DND-41 (cell line): ENCODE results near the gene HOATZ.

ENCODE experiments used
- ATAC-seq: fragments of 200-7000 bp; cut with Tn5 transposase; 3 replicates; pipeline ENCODE4 v1.9.1; 2021; ENCODE audit warnings: low read depth; ENCODE audit not compliant: insufficient read depth
- DNase-seq: peaks from one replicate; pipeline ENCODE4 v3.0.0-alpha.2; 2020
- H2AFZ ChIP-seq: 2 replicates; pipeline ENCODE4 v1.6.0; 2012; ENCODE audit warnings: low read depth, low read length
- H3K27ac ChIP-seq: 2 replicates; pipeline ENCODE4 v1.5.1; 2012; ENCODE audit warnings: low read length, inconsistent platforms
- H3K27me3 ChIP-seq: fragments of 200-600 bp; sonication (generic); 2 replicates; pipeline ENCODE4 v1.6.0; 2012; ENCODE audit warnings: low read length, mild to moderate bottlenecking, inconsistent platforms; ENCODE audit not compliant: insufficient read depth, poor library complexity
- H3K36me3 ChIP-seq: 2 replicates; pipeline ENCODE4 v1.5.1; 2012; ENCODE audit warnings: low read length, inconsistent platforms; ENCODE audit not compliant: insufficient read depth
- H3K4me1 ChIP-seq: 2 replicates; pipeline ENCODE4 v1.5.1; 2012; ENCODE audit warnings: mild to moderate bottlenecking, low read length; ENCODE audit not compliant: insufficient read depth
- H3K4me2 ChIP-seq: 2 replicates; pipeline ENCODE4 v1.6.0; 2012; ENCODE audit warnings: mild to moderate bottlenecking, moderate library complexity, low read length, inconsistent platforms; ENCODE audit not compliant: insufficient read depth
- H3K4me3 ChIP-seq, 2 experiments: fragments of 200-600 bp in 1 of 2; shearing (Covaris generic) in 1 of 2; 2 replicates each; pipeline ENCODE4 v1.5.1; 2012 to 2016; ENCODE audit warnings: inconsistent platforms in 2 of 2, low read length in 2 of 2, mild to moderate bottlenecking in 2 of 2, low read depth in 1 of 2, moderate library complexity in 1 of 2
- H3K79me2 ChIP-seq: 2 replicates; pipeline ENCODE4 v1.6.0; 2012; ENCODE audit warnings: low read length, inconsistent platforms; ENCODE audit not compliant: insufficient read depth
- H3K9ac ChIP-seq: 2 replicates; pipeline ENCODE4 v1.6.0; 2012; ENCODE audit warnings: low read depth, mild to moderate bottlenecking, inconsistent platforms, low read length, moderate library complexity
- H3K9me3 ChIP-seq: 2 replicates; pipeline ENCODE4 v1.5.1; 2012; ENCODE audit warnings: low read length, moderate library complexity, mild to moderate bottlenecking, inconsistent platforms; ENCODE audit not compliant: insufficient read depth, severe bottlenecking
- H4K20me1 ChIP-seq: 2 replicates; pipeline ENCODE4 v1.6.0; 2012; ENCODE audit warnings: low read length; ENCODE audit not compliant: insufficient read depth
- CTCF ChIP-seq: IDR thresholded peaks from 2 replicates; pipeline ENCODE4 v1.5.1; 2012; ENCODE audit warnings: borderline replicate concordance, low read length, moderate library complexity, mild to moderate bottlenecking; ENCODE audit not compliant: poor library complexity, severe bottlenecking; ENCODE audit errors: extremely low read depth
- EZH2 ChIP-seq: IDR thresholded peaks from 3 replicates; pipeline ENCODE4 v1.6.1; 2012; ENCODE audit warnings: borderline replicate concordance, low read depth, mild to moderate bottlenecking, moderate library complexity, low read length, inconsistent platforms; ENCODE audit not compliant: severe bottlenecking

Gene HOATZ

GRCh38 chr11:111476956-111477355 lies 37.6 kb upstream of the HOATZ start:
- Histone ChIP-seq H3K36me3 (no peaks in the 10 kb centered on the region), H3K4me3 (no peak overlapping the region), H2AFZ (no peak overlapping the region), H4K20me1 (no peaks in the 10 kb centered on the region), H3K4me1 (no peaks in the 10 kb centered on the region), H3K27me3 (peaks cover 9% of the 10 kb centered on the region), H3K9me3 (no peaks in the 10 kb centered on the region), H3K4me2 (no peak overlapping the region), H3K79me2 (no peaks in the 10 kb centered on the region), H3K9ac (no peak overlapping the region), H3K27ac (no peak overlapping the region)
- TF ChIP-seq CTCF, result no peak
- TF ChIP-seq EZH2, result no peak
- DNase-seq (no peak), ATAC-seq (no peak)

GRCh38 chr11:111477898-111478297 lies 36.7 kb upstream of the HOATZ start:
- Histone ChIP-seq H3K27ac (no peak overlapping the region), H2AFZ (no peak overlapping the region), H3K36me3 (no peaks in the 10 kb centered on the region), H3K27me3 (peaks cover 9% of the 10 kb centered on the region), H3K9me3 (peaks cover 3% of the 10 kb centered on the region), H3K4me3 (no peak overlapping the region), H4K20me1 (no peaks in the 10 kb centered on the region), H3K79me2 (no peaks in the 10 kb centered on the region), H3K4me1 (no peaks in the 10 kb centered on the region), H3K4me2 (no peak overlapping the region), H3K9ac (no peak overlapping the region)
- TF ChIP-seq CTCF (no peak), EZH2 (no peak)
- no peak for ATAC-seq
- DNase-seq, result no peak

DNA sequence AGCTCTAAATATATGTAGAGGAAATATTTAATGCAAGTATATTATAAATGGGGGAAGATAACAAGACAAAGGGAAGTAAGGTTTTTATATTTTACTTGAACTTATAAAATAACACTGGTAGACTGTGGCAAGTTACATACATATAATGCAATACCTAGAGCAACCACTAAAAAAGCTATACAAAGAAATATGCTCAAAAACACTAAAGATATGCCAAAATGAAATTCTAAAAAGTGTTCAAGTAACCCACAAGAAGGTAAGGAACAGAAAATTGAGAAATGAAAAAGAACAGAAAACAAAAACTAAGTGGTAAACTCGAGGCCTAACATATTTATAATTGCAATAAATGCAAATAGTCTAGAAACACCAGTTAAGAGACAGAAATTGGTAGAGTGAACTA lies 34.9 kb upstream of the HOATZ start:
- no peak for ATAC-seq
- H3K4me2 ChIP-seq, result no peak overlapping the region

More for the DNA sequence above, 34.9 kb upstream of the HOATZ start:
- Histone ChIP-seq H3K36me3 (no peaks in the 10 kb centered on the region), H3K79me2 (no peaks in the 10 kb centered on the region), H3K27me3 (peaks cover 9% of the 10 kb centered on the region), H2AFZ (no peak overlapping the region), H3K9ac (no peak overlapping the region), H4K20me1 (no peaks in the 10 kb centered on the region), H3K27ac (no peak overlapping the region), H3K4me1 (no peaks in the 10 kb centered on the region), H3K4me3 (no peak overlapping the region), H3K9me3 (peaks cover 9% of the 10 kb centered on the region)
- no peak for DNase-seq
- TF ChIP-seq CTCF, result no peak
- TF ChIP-seq EZH2, result no peak
